ENCODE results near the gene BCO1.

The BCO1 gene

DNA sequence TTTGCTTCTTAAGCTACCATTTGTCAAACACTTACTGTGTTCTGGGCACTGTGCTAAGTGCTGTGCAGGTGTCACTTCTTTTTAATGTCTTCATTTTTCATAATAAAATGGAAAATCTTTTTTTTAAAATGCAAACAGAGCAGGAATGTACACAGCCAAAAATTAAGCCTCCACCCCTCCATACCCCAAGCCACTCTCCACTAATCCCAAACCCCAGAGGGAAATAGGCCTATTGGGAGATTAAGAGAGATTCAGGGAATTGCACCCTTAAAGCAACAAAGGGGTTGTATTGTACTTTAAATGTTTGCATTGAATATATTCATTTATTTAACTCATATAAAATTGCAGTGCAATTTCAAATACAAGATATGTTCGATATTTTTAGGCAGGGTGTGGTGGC, 47.7 kb downstream of the BCO1 start:
- in situ Hi-C loops (cut with MboI; ENCODE audit: low pct_unique_long_range_greater_than_20kb, low sequenced_read_pairs, unreplicated experiment), result no loop called here
- DNase-seq (ENCODE audit: low spot score), result no peak
- TF ChIP-seq, protein P1, sequence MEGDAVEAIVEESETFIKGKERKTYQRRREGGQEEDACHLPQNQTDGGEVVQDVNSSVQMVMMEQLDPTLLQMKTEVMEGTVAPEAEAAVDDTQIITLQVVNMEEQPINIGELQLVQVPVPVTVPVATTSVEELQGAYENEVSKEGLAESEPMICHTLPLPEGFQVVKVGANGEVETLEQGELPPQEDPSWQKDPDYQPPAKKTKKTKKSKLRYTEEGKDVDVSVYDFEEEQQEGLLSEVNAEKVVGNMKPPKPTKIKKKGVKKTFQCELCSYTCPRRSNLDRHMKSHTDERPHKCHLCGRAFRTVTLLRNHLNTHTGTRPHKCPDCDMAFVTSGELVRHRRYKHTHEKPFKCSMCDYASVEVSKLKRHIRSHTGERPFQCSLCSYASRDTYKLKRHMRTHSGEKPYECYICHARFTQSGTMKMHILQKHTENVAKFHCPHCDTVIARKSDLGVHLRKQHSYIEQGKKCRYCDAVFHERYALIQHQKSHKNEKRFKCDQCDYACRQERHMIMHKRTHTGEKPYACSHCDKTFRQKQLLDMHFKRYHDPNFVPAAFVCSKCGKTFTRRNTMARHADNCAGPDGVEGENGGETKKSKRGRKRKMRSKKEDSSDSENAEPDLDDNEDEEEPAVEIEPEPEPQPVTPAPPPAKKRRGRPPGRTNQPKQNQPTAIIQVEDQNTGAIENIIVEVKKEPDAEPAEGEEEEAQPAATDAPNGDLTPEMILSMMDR (IDR thresholded peaks at IDR 0.05; ENCODE audit: extremely low read depth, insufficient read depth, missing control alignments), result no peak

DNA sequence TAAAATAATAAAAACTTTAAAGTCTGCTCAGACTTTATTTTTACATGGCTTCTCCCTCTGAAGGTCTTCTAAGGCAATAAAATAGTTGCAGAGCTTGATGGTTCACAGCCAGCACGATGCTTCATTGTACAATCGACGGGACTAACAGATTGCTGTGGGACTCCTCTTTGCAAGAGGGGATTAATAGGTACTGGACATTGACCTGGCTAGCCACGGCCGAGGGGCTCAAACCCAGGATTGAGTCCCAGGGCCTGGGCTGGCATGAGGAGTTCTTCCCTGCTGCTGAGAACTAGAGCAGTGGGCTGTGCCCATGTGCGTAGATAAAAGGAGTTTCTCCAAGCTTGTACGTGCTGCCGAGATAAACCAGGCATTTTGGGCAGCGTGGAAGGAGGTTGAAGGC, 52.6 kb downstream of the BCO1 start:
- in situ Hi-C loops (cut with MboI; ENCODE audit: low pct_unique_long_range_greater_than_20kb, low sequenced_read_pairs, unreplicated experiment), result no loop called here
- DNase-seq (ENCODE audit: low spot score), result no peak
- TF ChIP-seq, protein P1 (IDR thresholded peaks at IDR 0.05; ENCODE audit: extremely low read depth, insufficient read depth, missing control alignments), result no peak

- DNase-seq (ENCODE audit: low spot score), result no peak
- TF ChIP-seq, protein P1 (IDR thresholded peaks at IDR 0.05; ENCODE audit: extremely low read depth, insufficient read depth, missing control alignments), result no peak
- in situ Hi-C loops (cut with MboI; ENCODE audit: low pct_unique_long_range_greater_than_20kb, low sequenced_read_pairs, unreplicated experiment), result no loop called here
Observed at GRCh38 chr16:81292936-81293335, 54.4 kb downstream of the BCO1 start.

DNA sequence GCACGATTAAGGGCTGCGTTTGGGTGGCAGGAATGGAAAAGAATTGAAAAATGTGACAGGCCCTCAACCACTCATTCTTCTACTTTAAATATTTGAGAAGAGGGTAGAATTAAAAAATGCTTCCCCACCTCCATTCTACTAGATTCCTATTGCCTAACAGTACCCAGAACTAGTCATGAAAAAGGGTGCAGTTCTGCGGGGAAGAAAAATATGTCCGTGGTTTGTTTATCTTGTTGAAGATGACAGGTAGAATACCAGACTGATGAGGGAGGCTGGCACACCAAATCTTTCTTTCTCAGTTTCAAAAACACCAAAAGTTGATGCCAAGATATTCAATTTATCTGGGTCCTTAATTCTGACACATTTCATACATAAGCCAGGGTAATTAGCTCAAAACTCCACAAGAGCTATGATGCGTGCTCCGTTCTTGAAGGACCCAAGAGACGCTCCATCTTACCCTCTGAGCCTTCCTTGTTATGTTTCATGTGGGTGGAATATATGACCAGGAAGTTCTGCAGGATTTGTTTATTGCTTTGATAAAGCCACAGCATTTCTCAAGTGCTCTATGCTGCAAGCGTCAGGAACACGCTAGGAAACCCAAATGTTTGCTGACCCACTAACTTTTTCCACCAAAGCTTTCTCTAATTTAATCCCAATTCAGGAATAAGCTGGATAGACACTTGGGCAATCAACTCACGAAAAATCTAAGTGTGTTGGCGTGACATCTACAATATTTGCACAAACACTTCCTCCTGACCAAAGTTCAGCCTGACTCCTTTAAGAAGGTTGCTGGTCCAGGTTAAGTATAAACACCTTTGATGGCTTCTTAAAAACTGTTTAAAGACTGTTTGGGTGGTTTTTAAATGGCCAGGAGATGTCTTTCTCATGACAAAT, 55.7 kb downstream of the BCO1 start:
- in situ Hi-C loops (cut with MboI; ENCODE audit: low pct_unique_long_range_greater_than_20kb, low sequenced_read_pairs, unreplicated experiment), result no loop called here
- no peak for DNase-seq (ENCODE audit: low spot score)
- TF ChIP-seq, protein P1 (IDR thresholded peaks at IDR 0.05; ENCODE audit: extremely low read depth, insufficient read depth, missing control alignments), result no peak

DNA sequence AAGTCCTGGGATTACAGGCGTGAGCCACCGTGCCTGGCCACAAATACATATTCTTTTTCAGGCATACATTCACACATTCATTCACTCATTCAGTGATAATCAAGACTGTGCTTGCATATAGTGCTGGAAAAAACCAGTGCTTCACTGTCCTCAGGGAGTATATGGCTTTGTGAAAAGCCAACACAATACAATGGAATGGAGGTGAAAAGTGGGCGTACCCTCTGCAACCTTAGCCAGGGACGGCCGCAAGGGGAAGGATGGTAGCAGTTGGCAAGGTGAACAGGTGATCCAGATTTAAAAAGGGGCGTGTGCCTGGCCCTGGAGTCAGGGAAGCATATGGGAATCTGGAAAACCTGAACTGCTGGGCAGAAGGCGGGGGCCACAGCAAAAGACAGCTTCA, 58.1 kb downstream of the BCO1 start:
- TF ChIP-seq, protein P1 (IDR thresholded peaks at IDR 0.05; ENCODE audit: extremely low read depth, insufficient read depth, missing control alignments), result no peak
- no peak for DNase-seq (ENCODE audit: low spot score)
- in situ Hi-C loops (cut with MboI; ENCODE audit: low pct_unique_long_range_greater_than_20kb, low sequenced_read_pairs, unreplicated experiment), result no loop called here

DNA sequence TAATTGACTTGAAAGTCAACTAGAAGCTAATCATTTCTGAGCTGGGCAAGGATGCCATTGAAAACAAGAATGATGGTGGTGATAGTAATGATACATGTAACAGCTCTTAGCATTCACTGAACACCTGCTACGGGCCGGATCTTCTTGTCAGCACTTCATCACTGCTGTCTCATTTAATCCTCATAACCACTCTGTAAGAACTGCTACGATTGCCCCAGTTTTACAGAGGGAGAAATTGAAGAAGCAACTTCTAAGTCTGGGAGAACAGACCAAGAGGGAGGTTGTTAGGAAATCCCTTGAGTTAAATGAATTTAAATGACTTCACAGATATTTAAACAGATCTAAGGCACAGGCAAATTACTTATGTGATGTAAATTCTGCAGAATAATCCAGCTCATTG, 69.3 kb downstream of the BCO1 start:
- TF ChIP-seq, protein P1 (IDR thresholded peaks at IDR 0.05; ENCODE audit: extremely low read depth, insufficient read depth, missing control alignments), result no peak
- in situ Hi-C loops (cut with MboI; ENCODE audit: low pct_unique_long_range_greater_than_20kb, low sequenced_read_pairs, unreplicated experiment), result no loop called here
- no peak for DNase-seq (ENCODE audit: low spot score)

All from GM13977 (cell line).